ENCODE data around the gene DNAJC12.

DNAJC12 gene

DNA sequence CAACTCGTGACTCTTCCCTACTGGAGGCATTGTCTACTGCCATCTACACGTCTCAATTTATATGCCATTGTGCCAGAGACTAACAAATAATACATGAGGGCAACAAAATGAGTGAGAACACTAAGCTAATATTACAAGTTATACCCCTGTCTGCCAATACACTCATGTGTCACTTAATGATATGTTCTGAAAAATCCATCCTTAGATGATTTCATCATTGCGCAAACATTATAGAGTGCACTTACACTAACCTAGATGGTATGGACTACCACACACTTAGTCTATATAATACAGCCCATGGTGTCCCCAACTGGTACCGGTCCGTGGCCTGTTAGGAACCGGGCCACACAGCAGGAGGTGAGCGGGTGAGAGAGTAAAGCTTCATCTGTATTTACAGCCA is 77.7 kb downstream of the DNAJC12 start:
- DNase-seq, result no peak

All from HCEC 1CT (cell line).